K562 (cell line): ENCODE data around the gene NAXE. TPM values are rescaled to one million over a fixed set of nuclear protein-coding genes. Genes with fewer than 3 reads are reported as not detected.

Experiments used
- BCOR ChIP-seq: fragments of 450-650 bp; IDR thresholded peaks from 2 replicates; pipeline ENCODE4 v1.6.1; 2016
- HDAC2 ChIP-seq: fragments of 450-650 bp; IDR thresholded peaks from 2 replicates; pipeline ENCODE4 v1.6.1; 2016; ENCODE audit warnings: mild to moderate bottlenecking
- NFYB ChIP-seq: IDR thresholded peaks from 2 replicates; pipeline ENCODE4 v1.6.1; 2011; ENCODE audit warnings: mild to moderate bottlenecking, moderate library complexity; ENCODE audit not compliant: insufficient read length; ENCODE audit errors: extremely low read depth
- RAD51 ChIP-seq: fragments of 450-650 bp; IDR thresholded peaks from 2 replicates; pipeline ENCODE4 v1.7.1; 2016; ENCODE audit warnings: low read depth, mild to moderate bottlenecking, borderline replicate concordance
- RBBP5 ChIP-seq: fragments of 200-600 bp; sonication (generic); IDR thresholded peaks from 2 replicates; pipeline ENCODE4 v1.6.1; 2012; ENCODE audit warnings: borderline replicate concordance, mild to moderate bottlenecking, low read length, control low read depth, inconsistent platforms; ENCODE audit not compliant: insufficient read depth, poor library complexity, severe bottlenecking
- TARDBP ChIP-seq: fragments of 450-650 bp; IDR thresholded peaks from 2 replicates; pipeline ENCODE4 v1.6.1; 2016
- TCFL5 ChIP-seq: fragments of 250-450 bp; sonication (Bioruptor Pico); conservative IDR thresholded peaks from 2 replicates; pipeline ENCODE4 v1.6.1; 2021; ENCODE audit warnings: mild to moderate bottlenecking, moderate library complexity, matching md5 sums
- polyA plus RNA-seq, 8 experiments: library from polyadenylated mRNA; depleted of rRNA in 4 of 8; stranded (reverse) in 5 of 8; unstranded in 3 of 8; fragments of >200 nt; fragmentation: Nextera tagmentation in 2 of 8; fragmentation: Illumina TruSeq in 1 of 8; extraction: Ambion mirVana in 2 of 8; extraction: Trizol in 1 of 8; gene quantifications; 2 replicates each; pipeline versions ENCODE4 v1.2.1 to v1.2.3, GENCODE V29; 2011 to 2014; ENCODE audit warnings: inconsistent platforms in 1 of 8, missing spikeins in 1 of 8
- total RNA-seq, 7 experiments: library from RNA; depleted of rRNA in 6 of 7; stranded (reverse); fragments of >200 nt in 6 of 7; fragmentation: Illumina TruSeq in 2 of 7; extraction: Trizol in 2 of 7; gene quantifications; 2 replicates each; pipeline versions ENCODE4 v1.2.1 to v1.2.3, GENCODE V29; 2011 to 2021; ENCODE audit warnings: low replicate concordance in 1 of 7
- TF ChIP-seq, protein P1 (sequence below): sonication (generic); formaldehyde crosslinking; IDR thresholded peaks from 2 replicates; pipeline ENCODE4 v1.8.0; 2022; ENCODE audit warnings: mild to moderate bottlenecking, missing genetic modification reagents, borderline replicate concordance
- TF ChIP-seq, protein P2 (sequence below), 2 experiments: fragments of 450-650 bp in 1 of 2; sonication (generic) in 1 of 2; formaldehyde crosslinking in 1 of 2; IDR thresholded peaks; 2 replicates each; pipeline versions ENCODE4 v1.7.1 to v1.9.0; 2016 to 2022; ENCODE audit warnings: inconsistent platforms in 1 of 2, mild to moderate bottlenecking in 1 of 2, missing genetic modification reagents in 1 of 2
- TF ChIP-seq, protein P3 (sequence below): sonication (generic); IDR thresholded peaks from 2 replicates; pipeline ENCODE4 v1.6.1; 2016
- TF ChIP-seq, protein P4 (sequence below), 2 experiments: fragments of 200-800 bp in 1 of 2; sonication (Bioruptor generic) in 1 of 2; sonication (generic) in 1 of 2; formaldehyde crosslinking in 1 of 2; IDR thresholded peaks in 1 of 2; conservative IDR thresholded peaks in 1 of 2; 2 replicates each; pipeline versions ENCODE4 v1.5.0 to v1.6.1; 2016 to 2020; ENCODE audit warnings: missing compliant biosample characterization in 1 of 2, missing genetic modification characterization in 1 of 2, missing genetic modification reagents in 1 of 2

Gene NAXE
- total and polyA plus RNA-seq, 9 of the 15 experiments (the other 6 are each of a cell fraction or from before 2014, with no cell fraction given) = 27.3 to 137 (median 90.0) TPM

DNA sequence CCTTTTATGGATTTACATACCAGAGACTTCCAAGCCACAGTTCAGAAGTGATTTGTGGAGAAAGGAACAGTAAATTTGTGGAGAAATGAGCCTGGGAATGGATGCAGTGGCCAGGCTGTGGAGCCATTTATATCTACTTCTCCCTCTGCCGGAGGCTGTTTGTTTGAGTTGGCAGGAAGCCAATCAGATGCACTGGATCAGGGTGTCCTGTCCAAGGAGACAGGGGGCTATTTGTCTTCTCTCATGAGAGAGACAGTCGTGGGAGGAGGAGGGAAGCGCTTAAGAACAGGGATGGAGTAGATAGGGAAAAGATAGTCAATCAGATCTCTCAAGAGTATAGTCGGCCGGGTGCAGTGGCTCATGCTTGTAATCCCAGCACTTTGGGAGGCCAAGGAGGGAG lies 24.9 kb downstream of the NAXE start (continued):
- TF ChIP-seq, protein P1, sequence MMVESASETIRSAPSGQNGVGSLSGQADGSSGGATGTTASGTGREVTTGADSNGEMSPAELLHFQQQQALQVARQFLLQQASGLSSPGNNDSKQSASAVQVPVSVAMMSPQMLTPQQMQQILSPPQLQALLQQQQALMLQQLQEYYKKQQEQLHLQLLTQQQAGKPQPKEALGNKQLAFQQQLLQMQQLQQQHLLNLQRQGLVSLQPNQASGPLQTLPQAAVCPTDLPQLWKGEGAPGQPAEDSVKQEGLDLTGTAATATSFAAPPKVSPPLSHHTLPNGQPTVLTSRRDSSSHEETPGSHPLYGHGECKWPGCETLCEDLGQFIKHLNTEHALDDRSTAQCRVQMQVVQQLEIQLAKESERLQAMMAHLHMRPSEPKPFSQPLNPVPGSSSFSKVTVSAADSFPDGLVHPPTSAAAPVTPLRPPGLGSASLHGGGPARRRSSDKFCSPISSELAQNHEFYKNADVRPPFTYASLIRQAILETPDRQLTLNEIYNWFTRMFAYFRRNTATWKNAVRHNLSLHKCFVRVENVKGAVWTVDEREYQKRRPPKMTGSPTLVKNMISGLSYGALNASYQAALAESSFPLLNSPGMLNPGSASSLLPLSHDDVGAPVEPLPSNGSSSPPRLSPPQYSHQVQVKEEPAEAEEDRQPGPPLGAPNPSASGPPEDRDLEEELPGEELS (CRISPR knock-in tag) = no peak
- TF ChIP-seq, protein P2, sequence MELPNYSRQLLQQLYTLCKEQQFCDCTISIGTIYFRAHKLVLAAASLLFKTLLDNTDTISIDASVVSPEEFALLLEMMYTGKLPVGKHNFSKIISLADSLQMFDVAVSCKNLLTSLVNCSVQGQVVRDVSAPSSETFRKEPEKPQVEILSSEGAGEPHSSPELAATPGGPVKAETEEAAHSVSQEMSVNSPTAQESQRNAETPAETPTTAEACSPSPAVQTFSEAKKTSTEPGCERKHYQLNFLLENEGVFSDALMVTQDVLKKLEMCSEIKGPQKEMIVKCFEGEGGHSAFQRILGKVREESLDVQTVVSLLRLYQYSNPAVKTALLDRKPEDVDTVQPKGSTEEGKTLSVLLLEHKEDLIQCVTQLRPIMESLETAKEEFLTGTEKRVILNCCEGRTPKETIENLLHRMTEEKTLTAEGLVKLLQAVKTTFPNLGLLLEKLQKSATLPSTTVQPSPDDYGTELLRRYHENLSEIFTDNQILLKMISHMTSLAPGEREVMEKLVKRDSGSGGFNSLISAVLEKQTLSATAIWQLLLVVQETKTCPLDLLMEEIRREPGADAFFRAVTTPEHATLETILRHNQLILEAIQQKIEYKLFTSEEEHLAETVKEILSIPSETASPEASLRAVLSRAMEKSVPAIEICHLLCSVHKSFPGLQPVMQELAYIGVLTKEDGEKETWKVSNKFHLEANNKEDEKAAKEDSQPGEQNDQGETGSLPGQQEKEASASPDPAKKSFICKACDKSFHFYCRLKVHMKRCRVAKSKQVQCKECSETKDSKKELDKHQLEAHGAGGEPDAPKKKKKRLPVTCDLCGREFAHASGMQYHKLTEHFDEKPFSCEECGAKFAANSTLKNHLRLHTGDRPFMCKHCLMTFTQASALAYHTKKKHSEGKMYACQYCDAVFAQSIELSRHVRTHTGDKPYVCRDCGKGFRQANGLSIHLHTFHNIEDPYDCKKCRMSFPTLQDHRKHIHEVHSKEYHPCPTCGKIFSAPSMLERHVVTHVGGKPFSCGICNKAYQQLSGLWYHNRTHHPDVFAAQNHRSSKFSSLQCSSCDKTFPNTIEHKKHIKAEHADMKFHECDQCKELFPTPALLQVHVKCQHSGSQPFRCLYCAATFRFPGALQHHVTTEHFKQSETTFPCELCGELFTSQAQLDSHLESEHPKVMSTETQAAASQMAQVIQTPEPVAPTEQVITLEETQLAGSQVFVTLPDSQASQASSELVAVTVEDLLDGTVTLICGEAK (IDR thresholded peaks at IDR 0.05) = no peak
- TF ChIP-seq, protein P2 (CRISPR knock-in tag; IDR thresholded peaks at IDR 0.05) = no peak
- TF ChIP-seq RBBP5 (peak; percentile 67), TARDBP (peak; percentile 39; the same call in 1 of the 2 replicates), RAD51 (no peak), BCOR (peak; percentile 91), HDAC2 (peak; percentile 93), NFYB (no peak), TCFL5 (CRISPR knock-in tag) (no peak)
- TF ChIP-seq, protein P3, sequence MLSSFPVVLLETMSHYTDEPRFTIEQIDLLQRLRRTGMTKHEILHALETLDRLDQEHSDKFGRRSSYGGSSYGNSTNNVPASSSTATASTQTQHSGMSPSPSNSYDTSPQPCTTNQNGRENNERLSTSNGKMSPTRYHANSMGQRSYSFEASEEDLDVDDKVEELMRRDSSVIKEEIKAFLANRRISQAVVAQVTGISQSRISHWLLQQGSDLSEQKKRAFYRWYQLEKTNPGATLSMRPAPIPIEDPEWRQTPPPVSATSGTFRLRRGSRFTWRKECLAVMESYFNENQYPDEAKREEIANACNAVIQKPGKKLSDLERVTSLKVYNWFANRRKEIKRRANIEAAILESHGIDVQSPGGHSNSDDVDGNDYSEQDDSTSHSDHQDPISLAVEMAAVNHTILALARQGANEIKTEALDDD = peak; percentile 50; the same call in 1 of the 2 replicates
- TF ChIP-seq, protein P4, sequence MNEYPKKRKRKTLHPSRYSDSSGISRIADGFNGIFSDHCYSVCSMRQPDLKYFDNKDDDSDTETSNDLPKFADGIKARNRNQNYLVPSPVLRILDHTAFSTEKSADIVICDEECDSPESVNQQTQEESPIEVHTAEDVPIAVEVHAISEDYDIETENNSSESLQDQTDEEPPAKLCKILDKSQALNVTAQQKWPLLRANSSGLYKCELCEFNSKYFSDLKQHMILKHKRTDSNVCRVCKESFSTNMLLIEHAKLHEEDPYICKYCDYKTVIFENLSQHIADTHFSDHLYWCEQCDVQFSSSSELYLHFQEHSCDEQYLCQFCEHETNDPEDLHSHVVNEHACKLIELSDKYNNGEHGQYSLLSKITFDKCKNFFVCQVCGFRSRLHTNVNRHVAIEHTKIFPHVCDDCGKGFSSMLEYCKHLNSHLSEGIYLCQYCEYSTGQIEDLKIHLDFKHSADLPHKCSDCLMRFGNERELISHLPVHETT (CRISPR knock-in tag; conservative IDR thresholded peaks at IDR 0.05 in 1 of 2, IDR thresholded peaks at IDR 0.05 in 1 of 2) = no peak
